SK-N-MC (cell line): ENCODE results near the gene DLGAP3.
"Not testable (repeated sequence)": the region's sequence is repeated elsewhere in the genome, so short reads cannot be mapped to it uniquely, and the experiment has no call there.

Source experiments
- EZH2 ChIP-seq: fragments of 200-600 bp; sonication (generic); IDR thresholded peaks from one replicate; pipeline ENCODE4 v1.6.1; 2017; ENCODE audit warnings: antibody characterized with exemption
- POLR2AphosphoS5 ChIP-seq: IDR thresholded peaks from 2 replicates; pipeline ENCODE4 v1.6.1; 2012; ENCODE audit warnings: mild to moderate bottlenecking, low read depth, low read length, borderline replicate concordance

- TF ChIP-seq EZH2, POLR2AphosphoS5: not testable (repeated sequence)
These were observed 38.8 kb upstream of the DLGAP3 start for GRCh38 chr1:34968297-34968696.
